Breast epithelium (tissue), 3 donors: ENCODE data around the gene FYB2.

ENCODE experiments used
- POLR2AphosphoS5 ChIP-seq, 3 donors: sonication (generic); formaldehyde crosslinking; IDR thresholded peaks; one replicate each; pipeline ENCODE4 v1.6.1; 2017; ENCODE audit warnings: antibody characterized with exemption in 3 of 3
- TF ChIP-seq, protein P1 (sequence below), 3 donors: fragments of 450-650 bp; IDR thresholded peaks; one replicate each; pipeline ENCODE4 v1.5.1; 2016 to 2017; ENCODE audit warnings: antibody characterized with exemption in 3 of 3, mild to moderate bottlenecking in 3 of 3, moderate library complexity in 3 of 3

DNA sequence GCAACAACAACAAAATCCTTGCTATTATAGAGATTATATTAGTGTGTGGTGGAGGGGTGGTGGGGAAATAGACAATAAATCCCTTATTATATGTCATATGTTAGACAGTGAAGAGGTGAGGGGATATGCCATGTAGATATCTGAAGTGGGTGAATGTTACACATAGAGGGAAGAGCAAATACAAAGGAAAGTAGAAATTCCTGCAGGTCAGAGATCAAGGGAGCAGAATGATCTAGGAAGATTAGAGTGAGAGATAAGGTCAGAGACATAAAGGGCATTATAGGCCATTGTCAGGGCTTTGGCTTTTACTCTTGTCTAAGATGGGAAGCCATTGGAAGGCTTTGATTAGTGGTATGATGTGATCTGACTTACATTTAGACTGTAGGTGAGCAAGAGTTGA, 135.6 kb downstream of the FYB2 start:
- TF ChIP-seq, protein P1, sequence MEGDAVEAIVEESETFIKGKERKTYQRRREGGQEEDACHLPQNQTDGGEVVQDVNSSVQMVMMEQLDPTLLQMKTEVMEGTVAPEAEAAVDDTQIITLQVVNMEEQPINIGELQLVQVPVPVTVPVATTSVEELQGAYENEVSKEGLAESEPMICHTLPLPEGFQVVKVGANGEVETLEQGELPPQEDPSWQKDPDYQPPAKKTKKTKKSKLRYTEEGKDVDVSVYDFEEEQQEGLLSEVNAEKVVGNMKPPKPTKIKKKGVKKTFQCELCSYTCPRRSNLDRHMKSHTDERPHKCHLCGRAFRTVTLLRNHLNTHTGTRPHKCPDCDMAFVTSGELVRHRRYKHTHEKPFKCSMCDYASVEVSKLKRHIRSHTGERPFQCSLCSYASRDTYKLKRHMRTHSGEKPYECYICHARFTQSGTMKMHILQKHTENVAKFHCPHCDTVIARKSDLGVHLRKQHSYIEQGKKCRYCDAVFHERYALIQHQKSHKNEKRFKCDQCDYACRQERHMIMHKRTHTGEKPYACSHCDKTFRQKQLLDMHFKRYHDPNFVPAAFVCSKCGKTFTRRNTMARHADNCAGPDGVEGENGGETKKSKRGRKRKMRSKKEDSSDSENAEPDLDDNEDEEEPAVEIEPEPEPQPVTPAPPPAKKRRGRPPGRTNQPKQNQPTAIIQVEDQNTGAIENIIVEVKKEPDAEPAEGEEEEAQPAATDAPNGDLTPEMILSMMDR (IDR thresholded peaks at IDR 0.05) = no peak
- no peak for TF ChIP-seq POLR2AphosphoS5 (IDR thresholded peaks at IDR 0.05)
